ENCODE data around the gene PVALEF. TPM values are rescaled to one million over a fixed set of nuclear protein-coding genes. Genes with fewer than 3 reads are reported as not detected.

The PVALEF gene
- total and polyA plus RNA-seq, 2 of the 8 experiments (the other 6 are each of a cell fraction or from before 2014, with no cell fraction given) = 0.03 TPM; not detected in 1

DNA sequence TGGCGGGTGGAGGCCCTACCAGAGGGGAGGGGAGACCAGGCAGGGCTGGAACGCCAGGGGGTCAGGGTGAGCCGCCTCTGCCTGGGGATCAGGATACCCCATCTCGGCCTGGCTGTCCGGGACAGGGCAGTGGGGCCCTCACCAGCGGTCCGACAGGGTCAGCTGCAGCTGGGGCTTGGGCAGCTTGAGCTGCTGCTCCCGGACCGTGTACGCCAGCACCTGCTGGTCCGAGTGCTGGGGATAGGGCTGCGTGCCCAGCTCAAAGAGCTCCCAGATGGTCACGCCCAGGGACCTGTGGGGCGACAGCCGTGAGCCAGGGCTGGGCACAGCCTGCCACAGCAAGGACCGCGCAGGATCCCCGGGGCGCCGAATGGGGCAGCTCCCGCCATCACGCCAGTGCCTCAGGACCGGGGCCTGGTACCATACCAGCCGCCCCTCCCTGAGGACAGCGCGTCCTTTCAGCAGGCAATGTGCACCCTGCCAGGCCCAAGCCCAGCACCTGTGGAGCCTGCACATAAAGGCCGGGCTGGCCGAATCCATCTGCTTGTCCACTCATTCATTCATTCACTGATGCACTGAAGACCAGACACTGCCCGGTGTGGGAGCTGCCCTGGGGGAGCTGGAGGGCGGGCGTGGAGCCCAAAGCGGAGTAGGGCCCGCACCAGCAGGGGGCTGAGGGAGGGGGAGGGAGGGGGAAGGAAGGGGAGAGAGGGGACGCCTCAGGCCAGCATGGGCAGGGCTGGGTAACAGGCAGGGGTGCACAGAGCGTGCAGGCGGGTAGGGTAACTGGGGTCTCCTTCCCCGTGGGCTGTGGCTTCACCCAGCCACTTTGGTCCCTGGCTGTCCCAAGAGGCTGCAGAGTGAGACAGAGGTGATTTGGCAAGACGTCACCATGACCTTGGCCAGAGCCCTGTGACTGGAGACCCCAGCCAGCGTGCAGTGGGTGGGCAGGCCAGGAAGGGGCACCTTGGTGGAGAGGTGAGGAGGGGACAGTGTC, 42.0 kb upstream of the PVALEF start:
- H2AFZ ChIP-seq (ENCODE audit: low read length) = no peak overlapping the region
- H3K79me2 ChIP-seq (ENCODE audit: control insufficient read depth in 1 of 2, insufficient read depth in 2 of 2, low read length in 2 of 2) = no peaks in the 10 kb centered on the region
- no peak overlapping the region for H3K4ac ChIP-seq (replicated peaks; ENCODE audit: insufficient read length, low read depth, low read length)
- no peak overlapping the region for H3K4me2 ChIP-seq (ENCODE audit: insufficient read depth in 1 of 2, low read depth in 2 of 2, low read length in 2 of 2)
- peaks cover 0 to 18% (median 8%) of the 10 kb centered on the region in 4 experiments; a peak in 5 of 7 replicates for H3K4me1 ChIP-seq (replicated peaks in 1 of 4; ENCODE audit: control insufficient read depth in 3 of 4, insufficient read depth in 4 of 4, low read length in 3 of 4)
- no peak overlapping the region for H3K56ac ChIP-seq (replicated peaks; ENCODE audit: insufficient read length, low read depth, low read length)
- 88% methylated on average over 23 of the region's 39 CpGs; no CpG with 5 or more reads in 1 of the 2 experiments for WGBS, 2 experiments (ENCODE audit: extremely low coverage in 1 of 2, insufficient coverage in 1 of 2, insufficient read length in 1 of 2, insufficient replicate concordance in 2 of 2, low coverage in 1 of 2, low lambda C conversion rate in 2 of 2, missing lambda C conversion rate in 1 of 2)
- H3K27me3 ChIP-seq (replicated peaks in 1 of 4; ENCODE audit: control insufficient read depth in 3 of 4, extremely low read depth in 1 of 4, insufficient read depth in 3 of 4, low read length in 3 of 4) = peaks cover 0 to 11% (median 7%) of the 10 kb centered on the region in 4 experiments; a peak in 3 of 7 replicates
- H3K18ac ChIP-seq (ENCODE audit: extremely low read depth, low read length) = no peak overlapping the region
- H3K9ac ChIP-seq (replicated peaks in 1 of 4; ENCODE audit: extremely low read depth in 1 of 4, low read depth in 3 of 4, low read length in 3 of 4) = no peak overlapping the region
- H3K4me3 ChIP-seq (ENCODE audit: extremely low read depth in 1 of 4, insufficient read depth in 2 of 4, low read depth in 3 of 4, low read length in 4 of 4) = no peak overlapping the region
- no peak overlapping the region for H2BK5ac ChIP-seq (ENCODE audit: low read depth, low read length)
- no peak for DNase-seq (ENCODE audit: low read depth in 1 of 2, low spot score in 2 of 2)
- H4K5ac ChIP-seq (ENCODE audit: insufficient read length, low read depth, low read length) = no peak overlapping the region
- CTCF ChIA-PET (ENCODE audit: partially characterized antibody) = interaction anchor here (1.2 to 5.0 kb wide), 3 partner anchors 19 to 97 kb away, joined by 4 to 24 read pairs (median 20); no protein-coding TSS in a partner anchor
- no peak overlapping the region for H3K14ac ChIP-seq (ENCODE audit: insufficient read length)
- no peak overlapping the region for H4K8ac ChIP-seq (ENCODE audit: extremely low read depth, insufficient read depth, low read length)
- no peak overlapping the region for H2BK12ac ChIP-seq (ENCODE audit: low read depth, low read length)
- H3K23me2 ChIP-seq (ENCODE audit: low read depth, low read length) = peaks cover 3% of the 10 kb centered on the region; the same call in 1 of the 2 replicates
- peaks cover 0 to 3% of the 10 kb centered on the region in 2 experiments for H4K20me1 ChIP-seq (replicated peaks in 1 of 2; ENCODE audit: control insufficient read depth in 1 of 2, insufficient read depth in 2 of 2, low read length in 2 of 2)
- POLR2A ChIA-PET (ENCODE audit: partially characterized antibody) = interaction anchor here (1.3 kb wide), 1 partner anchor 10 kb away, joined by 5 read pairs; no protein-coding TSS in a partner anchor
- no peaks in the 10 kb centered on the region for H3K79me1 ChIP-seq (ENCODE audit: low read depth, low read length)
- no peak for FAIRE-seq
- no peak overlapping the region for H3K27ac ChIP-seq (ENCODE audit: low read depth, low read length)
- H2AK5ac ChIP-seq (ENCODE audit: low read depth, low read length) = no peak overlapping the region
- no peak overlapping the region for H4K91ac ChIP-seq (replicated peaks; ENCODE audit: insufficient read length, low read length)
- no peak overlapping the region for H2BK20ac ChIP-seq (ENCODE audit: low read length)
- H3K9me3 ChIP-seq (ENCODE audit: insufficient read depth in 2 of 2, low read depth in 1 of 2, low read length in 1 of 2) = no peaks in the 10 kb centered on the region
- no peak overlapping the region for H2BK120ac ChIP-seq (replicated peaks; ENCODE audit: low read depth, low read length)
- no peaks in the 10 kb centered on the region for H3K36me3 ChIP-seq (ENCODE audit: control insufficient read depth in 2 of 4, insufficient read depth in 4 of 4, low read length in 3 of 4)
- H3K23ac ChIP-seq (ENCODE audit: insufficient read length) = no peak overlapping the region
- H2BK15ac ChIP-seq (ENCODE audit: low read length) = no peak overlapping the region
- TF ChIP-seq CREB1 (IDR thresholded peaks at IDR 0.05) (no peak), JUND (IDR thresholded peaks at IDR 0.05; ENCODE audit: low read length) (no peak), CBX5 (IDR thresholded peaks at IDR 0.05; ENCODE audit: low read depth, low read length) (no peak), E2F6 (IDR thresholded peaks at IDR 0.05) (no peak), KDM5A (IDR thresholded peaks at IDR 0.05; ENCODE audit: low read length) (no peak), USF2 (IDR thresholded peaks at IDR 0.05; ENCODE audit: low read length) (no peak)
- TF ChIP-seq, protein P1, sequence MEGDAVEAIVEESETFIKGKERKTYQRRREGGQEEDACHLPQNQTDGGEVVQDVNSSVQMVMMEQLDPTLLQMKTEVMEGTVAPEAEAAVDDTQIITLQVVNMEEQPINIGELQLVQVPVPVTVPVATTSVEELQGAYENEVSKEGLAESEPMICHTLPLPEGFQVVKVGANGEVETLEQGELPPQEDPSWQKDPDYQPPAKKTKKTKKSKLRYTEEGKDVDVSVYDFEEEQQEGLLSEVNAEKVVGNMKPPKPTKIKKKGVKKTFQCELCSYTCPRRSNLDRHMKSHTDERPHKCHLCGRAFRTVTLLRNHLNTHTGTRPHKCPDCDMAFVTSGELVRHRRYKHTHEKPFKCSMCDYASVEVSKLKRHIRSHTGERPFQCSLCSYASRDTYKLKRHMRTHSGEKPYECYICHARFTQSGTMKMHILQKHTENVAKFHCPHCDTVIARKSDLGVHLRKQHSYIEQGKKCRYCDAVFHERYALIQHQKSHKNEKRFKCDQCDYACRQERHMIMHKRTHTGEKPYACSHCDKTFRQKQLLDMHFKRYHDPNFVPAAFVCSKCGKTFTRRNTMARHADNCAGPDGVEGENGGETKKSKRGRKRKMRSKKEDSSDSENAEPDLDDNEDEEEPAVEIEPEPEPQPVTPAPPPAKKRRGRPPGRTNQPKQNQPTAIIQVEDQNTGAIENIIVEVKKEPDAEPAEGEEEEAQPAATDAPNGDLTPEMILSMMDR (IDR thresholded peaks at IDR 0.05; ENCODE audit: control extremely low read depth in 1 of 3, insufficient read depth in 1 of 3, low read depth in 1 of 3, low read length in 3 of 3) = no peak
